NB4 (cell line): ENCODE measurements around the gene NUMB.

Experiments
- DNase-seq: peaks from one replicate; pipeline ENCODE4 v3.0.0; 2010; ENCODE audit warnings: low read depth
- H3K4me3 ChIP-seq: one replicate; pipeline ENCODE4 v1.5.1; 2011; ENCODE audit warnings: mild to moderate bottlenecking, low read depth, low read length, moderate library complexity
- CTCF ChIP-seq: IDR thresholded peaks from one replicate; pipeline ENCODE4 v1.5.1; 2012; ENCODE audit warnings: low read depth, low read length
- MYC ChIP-seq: IDR thresholded peaks from 2 replicates; pipeline ENCODE4 v1.6.1; 2011; ENCODE audit warnings: low read depth, low read length
- POLR2A ChIP-seq: IDR thresholded peaks from 2 replicates; pipeline ENCODE4 v1.6.1; 2011; ENCODE audit warnings: mild to moderate bottlenecking; ENCODE audit not compliant: insufficient read length; ENCODE audit errors: extremely low read depth
- TF ChIP-seq, protein P1 (sequence below): IDR thresholded peaks from 2 replicates; pipeline ENCODE4 v1.6.1; 2011; ENCODE audit warnings: low read depth, low read length

NUMB gene

DNA sequence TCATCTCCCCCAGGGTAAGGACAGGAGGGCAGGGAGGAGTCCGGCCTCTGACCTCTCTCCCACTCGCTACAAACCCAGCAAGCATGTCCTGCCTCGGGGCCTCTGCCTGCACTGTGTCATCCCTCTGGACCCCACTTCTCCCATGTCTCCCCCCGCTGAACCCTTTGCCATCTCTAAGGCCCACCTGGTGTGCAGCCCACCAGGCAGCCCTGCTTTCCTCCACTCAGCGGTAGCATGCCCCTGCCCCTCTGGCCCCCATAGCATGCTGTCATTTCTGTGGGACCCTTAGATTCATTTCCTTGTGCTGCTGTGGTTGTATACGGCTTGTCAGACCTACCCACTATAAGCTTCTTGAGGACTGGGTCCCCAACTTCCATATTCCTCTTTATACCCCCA is 203.3 kb downstream of the NUMB start:
- TF ChIP-seq CTCF (no peak), POLR2A (no peak), MYC (no peak)
- TF ChIP-seq, protein P1, sequence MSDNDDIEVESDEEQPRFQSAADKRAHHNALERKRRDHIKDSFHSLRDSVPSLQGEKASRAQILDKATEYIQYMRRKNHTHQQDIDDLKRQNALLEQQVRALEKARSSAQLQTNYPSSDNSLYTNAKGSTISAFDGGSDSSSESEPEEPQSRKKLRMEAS = no peak
- DNase-seq = no peak
- H3K4me3 ChIP-seq = no peak overlapping the region

- TF ChIP-seq, protein P1 = no peak
- TF ChIP-seq CTCF (no peak), MYC (no peak), POLR2A (no peak)
- no peak overlapping the region for H3K4me3 ChIP-seq
- no peak for DNase-seq
Measured at GRCh38 chr14:73254247-73255004, 203.9 kb downstream of the NUMB start.

DNA sequence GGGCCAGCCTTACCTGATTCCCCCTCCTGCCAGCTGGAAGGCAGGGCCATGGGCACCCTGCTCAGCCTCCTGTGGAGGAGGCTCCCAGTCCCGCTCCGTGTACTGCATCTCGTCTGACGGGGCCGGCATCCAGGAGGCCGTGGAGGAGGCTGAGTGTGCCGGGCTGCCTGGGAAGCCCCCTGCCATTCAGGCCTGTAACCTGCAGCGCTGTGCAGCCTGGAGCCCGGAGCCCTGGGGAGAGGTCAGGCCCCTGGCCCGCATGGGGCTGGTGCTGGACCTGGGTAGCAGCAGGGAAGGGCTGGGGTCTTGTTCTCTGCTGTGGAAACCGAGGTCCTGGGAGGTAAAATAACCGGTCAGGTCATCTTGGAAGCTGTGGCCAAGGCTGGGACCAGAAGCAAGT is 204.6 kb downstream of the NUMB start:
- DNase-seq = no peak
- no peak for TF ChIP-seq CTCF
- TF ChIP-seq, protein P1 = no peak
- TF ChIP-seq MYC = no peak
- no peak for TF ChIP-seq POLR2A
- no peak overlapping the region for H3K4me3 ChIP-seq

GRCh38 chr14:73253323-73253610 is 205.1 kb downstream of the NUMB start:
- no peak for DNase-seq
- no peak for TF ChIP-seq MYC
- no peak for TF ChIP-seq POLR2A
- TF ChIP-seq, protein P1 = no peak
- TF ChIP-seq CTCF = no peak
- no peak overlapping the region for H3K4me3 ChIP-seq

DNA sequence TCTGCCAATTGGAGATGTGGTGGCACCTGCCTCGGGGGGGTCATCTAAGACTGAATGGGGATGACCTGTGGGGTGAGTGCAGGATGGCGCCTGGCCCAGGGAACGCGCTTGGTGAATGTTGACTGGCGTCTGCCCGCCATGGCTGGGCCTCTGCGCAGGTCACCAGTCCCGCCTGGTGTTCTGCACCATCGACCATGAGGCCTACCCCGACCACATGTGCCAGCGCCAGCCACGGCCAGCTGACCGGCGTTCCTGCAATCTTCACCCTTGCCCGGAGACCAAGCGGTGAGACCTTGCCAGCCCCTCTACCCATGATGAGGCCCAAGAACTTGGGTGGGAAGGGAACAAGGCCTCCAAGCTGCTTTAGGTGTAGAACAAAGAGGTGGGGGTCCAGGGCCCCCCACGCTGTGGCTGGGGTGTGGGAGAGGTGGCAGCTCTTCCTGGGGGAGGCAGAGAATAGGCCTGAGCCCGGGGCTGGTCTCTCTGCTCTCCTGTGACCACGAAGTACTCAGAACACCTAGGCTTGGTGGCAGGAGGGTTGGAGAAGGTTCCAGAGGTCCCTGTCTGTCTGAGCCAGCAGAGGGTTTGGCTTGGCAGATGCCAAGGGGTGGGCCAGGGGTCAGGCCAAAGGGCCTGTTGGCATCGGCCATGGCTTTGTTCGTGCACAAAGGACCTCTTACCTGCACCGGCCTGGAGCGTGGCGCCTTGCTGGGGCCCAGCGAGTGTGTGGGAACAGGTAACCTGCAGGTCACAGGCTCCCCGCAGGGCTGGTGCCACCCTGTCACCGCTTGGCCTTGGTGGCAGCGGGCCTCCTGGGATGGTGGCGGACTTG is 205.6 kb downstream of the NUMB start:
- no peak overlapping the region for H3K4me3 ChIP-seq
- TF ChIP-seq, protein P1 = no peak
- TF ChIP-seq POLR2A (no peak), MYC (no peak), CTCF (no peak)
- DNase-seq = no peak
